Muscle of back (tissue), 11 donors: ENCODE data around the gene RSPH10B. TPM values are rescaled to one million over a fixed set of nuclear protein-coding genes. Genes with fewer than 3 reads are reported as not detected.
"Not testable (repeated sequence)": the region's sequence is repeated elsewhere in the genome, so short reads cannot be mapped to it uniquely, and the experiment has no call there.

Experiments used
- DNase-seq, 3 donors: peaks; one replicate each; pipeline versions ENCODE4 v3.0.0 to v3.0.0-alpha.2; 2013
- polyA plus RNA-seq, 10 donors: library from polyadenylated mRNA; unstranded; fragments of 120-200 nt; gene quantifications; one replicate each; pipeline ENCODE4 v1.2.1, GENCODE V29; 2013; ENCODE audit not compliant: insufficient read length in 10 of 10

RSPH10B gene
- polyA plus RNA-seq, 10 donors: 0.07 to 0.77 (median 0.41) TPM; not detected in 3

GRCh38 chr7:5930290-5930689 lies 40.2 kb downstream of the RSPH10B start:
- not testable (repeated sequence) for DNase-seq

GRCh38 chr7:5926263-5926870 lies 44.1 kb downstream of the RSPH10B start:
- not testable (repeated sequence) for DNase-seq

- DNase-seq: not testable (repeated sequence)
Measured at GRCh38 chr7:5924630-5925029, 45.9 kb downstream of the RSPH10B start.

GRCh38 chr7:5924180-5924579 lies 46.3 kb downstream of the RSPH10B start:
- DNase-seq: not testable (repeated sequence)

- DNase-seq: not testable (repeated sequence)
Measured at GRCh38 chr7:5916529-5916928, 54.0 kb downstream of the RSPH10B start.

GRCh38 chr7:5908835-5909234 lies 61.7 kb downstream of the RSPH10B start:
- not testable (repeated sequence) for DNase-seq

- DNase-seq: not testable (repeated sequence)
Measured at GRCh38 chr7:5904726-5905125, 65.8 kb downstream of the RSPH10B start.

- DNase-seq: not testable (repeated sequence)
Measured at GRCh38 chr7:5903002-5903401, 67.5 kb downstream of the RSPH10B start.

- peak; percentile 16 to 76 (median 22) for DNase-seq
Measured at GRCh38 chr7:5898480-5899224, 71.8 kb downstream of the RSPH10B start, which contains the start of gene CCZ1. TSS of gene CCZ1 (plus strand) at chr7:5898733. CDS start at chr7:5898800, 67 bp downstream.

GRCh38 chr7:5897369-5897919 lies 73.0 kb downstream of the RSPH10B start:
- DNase-seq: peak in 1 of 3 donors; percentile 4

- no peak for DNase-seq
Measured at GRCh38 chr7:5892498-5892897, 78.0 kb downstream of the RSPH10B start.

GRCh38 chr7:5890244-5890643 lies 80.2 kb downstream of the RSPH10B start:
- DNase-seq: not testable (repeated sequence)

- not testable (repeated sequence) for DNase-seq
Measured at GRCh38 chr7:5888021-5888420, 82.5 kb downstream of the RSPH10B start.

GRCh38 chr7:5884431-5884830 lies 86.1 kb downstream of the RSPH10B start:
- DNase-seq: not testable (repeated sequence)

- DNase-seq: not testable (repeated sequence)
Measured at GRCh38 chr7:5880106-5880505, 90.4 kb downstream of the RSPH10B start.

- DNase-seq: not testable (repeated sequence)
Measured at GRCh38 chr7:5879591-5879990, 90.9 kb downstream of the RSPH10B start.

Other genes starting within 250 kb of the RSPH10B start
- gene RNF216, start 189.0 kb downstream of the RSPH10B start, polyA plus RNA-seq: 10 to 100 TPM; 25.3 to 30.7 (median 28.4) TPM
- gene OCM, start 89.9 kb downstream of the RSPH10B start, polyA plus RNA-seq: under 1 TPM in 1 of 10 donors, not detected in 9; 0.35 TPM
- gene CCZ1, start 72.0 kb downstream of the RSPH10B start, polyA plus RNA-seq: 10 to 100 TPM; 48.7 to 67.5 (median 59.4) TPM
- gene PMS2, start 38.4 kb upstream of the RSPH10B start, polyA plus RNA-seq: 10 to 100 TPM in 8 of 10 donors, 1 to 10 TPM in 2; 8.9 to 14.3 (median 11.3) TPM
- gene AIMP2, start 38.6 kb upstream of the RSPH10B start, polyA plus RNA-seq: 10 to 100 TPM; 26.4 to 33.8 (median 30.3) TPM
- 1 to 10 TPM in 4 of 10 donors, under 1 TPM in 6; 0.33 to 1.7 (median 0.82) TPM for gene ANKRD61, start 60.7 kb upstream of the RSPH10B start, polyA plus RNA-seq
- 10 to 100 TPM; 40.6 to 63.6 (median 50.6) TPM for gene EIF2AK1, start 88.5 kb upstream of the RSPH10B start, polyA plus RNA-seq
- 10 to 100 TPM in 3 of 10 donors, 1 to 10 TPM in 7; 7.7 to 10.8 (median 9.3) TPM for gene USP42, start 134.3 kb upstream of the RSPH10B start, polyA plus RNA-seq